GM12864 (cell line): ENCODE results near the gene TMPRSS11B.
"Not testable (repeated sequence)": the region's sequence is repeated elsewhere in the genome, so short reads cannot be mapped to it uniquely, and the experiment has no call there.

Source experiments
- DNase-seq: peaks from one replicate; pipeline ENCODE4 v3.0.0-alpha.2; 2011; ENCODE audit warnings: low read depth
- H3K4me3 ChIP-seq: 2 replicates; pipeline ENCODE4 v1.5.1; 2011; ENCODE audit warnings: mild to moderate bottlenecking, low read depth, low read length, control low read depth
- CTCF ChIP-seq: IDR thresholded peaks from 2 replicates; pipeline ENCODE4 v1.5.1; 2011; ENCODE audit warnings: low read depth, mild to moderate bottlenecking, moderate library complexity, low read length, control low read depth, inconsistent platforms; ENCODE audit errors: missing control alignments

TMPRSS11B gene

GRCh38 chr4:68245594-68245993 is at the start of gene TMPRSS11B:
TSS of gene TMPRSS11B (minus strand) at chr4:68245694. CDS start at chr4:68245558, 136 bp downstream.
- no peak for DNase-seq
- no peak for TF ChIP-seq CTCF

GRCh38 chr4:68291256-68291655 is 45.8 kb upstream of the TMPRSS11B start:
- H3K4me3 ChIP-seq: no peak overlapping the region
- no peak for DNase-seq
- no peak for TF ChIP-seq CTCF

More at GRCh38 chr4:68245594-68245993, at the start of gene TMPRSS11B:
- no peak within 1 kb of the TSS for H3K4me3 ChIP-seq

GRCh38 chr4:68288393-68288740 is 42.9 kb upstream of the TMPRSS11B start:
- TF ChIP-seq CTCF: no peak
- H3K4me3 ChIP-seq: no peak overlapping the region
- DNase-seq: no peak

- no peak for DNase-seq
- TF ChIP-seq CTCF: no peak
- H3K4me3 ChIP-seq: no peak overlapping the region
Observed at GRCh38 chr4:68287704-68288392, 42.4 kb upstream of the TMPRSS11B start.

GRCh38 chr4:68283714-68284113 is 38.2 kb upstream of the TMPRSS11B start:
- no peak for TF ChIP-seq CTCF
- no peak for DNase-seq
- no peak overlapping the region for H3K4me3 ChIP-seq

GRCh38 chr4:68283095-68283494 is 37.6 kb upstream of the TMPRSS11B start:
- H3K4me3 ChIP-seq: no peak overlapping the region
- no peak for TF ChIP-seq CTCF
- no peak for DNase-seq

GRCh38 chr4:68281796-68282740 is 36.6 kb upstream of the TMPRSS11B start:
- not testable (repeated sequence) for H3K4me3 ChIP-seq, DNase-seq
